Liver (tissue), 3 donors: ENCODE measurements around the gene KCTD4.

Source experiments
- CTCF ChIP-seq: fragments of 150-350 bp; IDR thresholded peaks from 2 replicates; pipeline ENCODE4 v1.5.1; 2017; ENCODE audit warnings: improper control_type of control experiment, low read depth, low read length; ENCODE audit not compliant: missing input control
- GABPA ChIP-seq, 2 donors: IDR thresholded peaks in 1 of 2; conservative IDR thresholded peaks in 1 of 2; 2 replicates each; pipeline ENCODE4 v1.6.1; 2016; ENCODE audit warnings: antibody characterized with exemption in 2 of 2, mild to moderate bottlenecking in 1 of 2, moderate library complexity in 1 of 2
- RAD21 ChIP-seq, 2 donors: IDR thresholded peaks; 2 replicates each; pipeline ENCODE4 v1.6.1; 2016; ENCODE audit warnings: antibody characterized with exemption in 2 of 2, mild to moderate bottlenecking in 2 of 2
- SP1 ChIP-seq: IDR thresholded peaks from 2 replicates; pipeline ENCODE4 v1.6.1; 2018; ENCODE audit warnings: antibody characterized with exemption, mild to moderate bottlenecking
- TAF1 ChIP-seq: conservative IDR thresholded peaks from 2 replicates; pipeline ENCODE4 v1.6.1; 2016; ENCODE audit warnings: antibody characterized with exemption, mild to moderate bottlenecking
- YY1 ChIP-seq: IDR thresholded peaks from 2 replicates; pipeline ENCODE4 v1.6.1; 2016; ENCODE audit warnings: antibody characterized with exemption, mild to moderate bottlenecking
- TF ChIP-seq, protein P1 (sequence below): IDR thresholded peaks from 2 replicates; pipeline ENCODE4 v1.6.1; 2016; ENCODE audit warnings: antibody characterized with exemption
- donor health status: healthy.
- donor health status: healthy.

DNA sequence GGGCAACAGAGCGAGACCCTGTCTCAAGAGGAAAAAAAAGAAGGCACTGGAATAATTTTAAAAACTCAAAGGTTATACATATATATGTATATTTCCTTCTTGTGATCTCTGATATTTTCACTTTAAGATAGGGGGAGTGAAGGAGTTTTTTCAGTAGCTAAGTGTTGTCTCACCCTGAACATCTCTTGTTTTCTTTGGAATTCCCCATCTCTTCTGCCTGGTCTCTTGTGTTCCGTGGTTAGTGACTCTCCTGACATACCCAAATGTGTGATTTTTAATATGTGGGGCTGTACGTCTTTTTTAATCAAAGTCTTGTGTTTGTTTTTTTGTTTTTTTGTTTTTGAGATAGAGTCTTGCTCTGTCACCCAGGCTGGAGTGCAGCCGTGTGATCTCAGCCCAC lies 15.3 kb upstream of the KCTD4 start:
- TF ChIP-seq CTCF (no peak), GABPA (IDR thresholded peaks at IDR 0.05 in 1 of 2, conservative IDR thresholded peaks at IDR 0.05 in 1 of 2) (no peak), SP1 (no peak), RAD21 (IDR thresholded peaks at IDR 0.05) (no peak), TAF1 (no peak), YY1 (no peak)
- TF ChIP-seq, protein P1, sequence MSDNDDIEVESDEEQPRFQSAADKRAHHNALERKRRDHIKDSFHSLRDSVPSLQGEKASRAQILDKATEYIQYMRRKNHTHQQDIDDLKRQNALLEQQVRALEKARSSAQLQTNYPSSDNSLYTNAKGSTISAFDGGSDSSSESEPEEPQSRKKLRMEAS, result no peak
